Suppressor macrophage (primary cell): ENCODE data around the gene EVX2.
A peak's percentile ranks its signal among the peaks of the same experiment; 100 is the strongest.

ENCODE experiments used
- DNase-seq, 4 experiments: peaks; one replicate each; pipeline ENCODE4 v3.0.0-alpha.2; 2020 to 2022

EVX2 gene

DNA sequence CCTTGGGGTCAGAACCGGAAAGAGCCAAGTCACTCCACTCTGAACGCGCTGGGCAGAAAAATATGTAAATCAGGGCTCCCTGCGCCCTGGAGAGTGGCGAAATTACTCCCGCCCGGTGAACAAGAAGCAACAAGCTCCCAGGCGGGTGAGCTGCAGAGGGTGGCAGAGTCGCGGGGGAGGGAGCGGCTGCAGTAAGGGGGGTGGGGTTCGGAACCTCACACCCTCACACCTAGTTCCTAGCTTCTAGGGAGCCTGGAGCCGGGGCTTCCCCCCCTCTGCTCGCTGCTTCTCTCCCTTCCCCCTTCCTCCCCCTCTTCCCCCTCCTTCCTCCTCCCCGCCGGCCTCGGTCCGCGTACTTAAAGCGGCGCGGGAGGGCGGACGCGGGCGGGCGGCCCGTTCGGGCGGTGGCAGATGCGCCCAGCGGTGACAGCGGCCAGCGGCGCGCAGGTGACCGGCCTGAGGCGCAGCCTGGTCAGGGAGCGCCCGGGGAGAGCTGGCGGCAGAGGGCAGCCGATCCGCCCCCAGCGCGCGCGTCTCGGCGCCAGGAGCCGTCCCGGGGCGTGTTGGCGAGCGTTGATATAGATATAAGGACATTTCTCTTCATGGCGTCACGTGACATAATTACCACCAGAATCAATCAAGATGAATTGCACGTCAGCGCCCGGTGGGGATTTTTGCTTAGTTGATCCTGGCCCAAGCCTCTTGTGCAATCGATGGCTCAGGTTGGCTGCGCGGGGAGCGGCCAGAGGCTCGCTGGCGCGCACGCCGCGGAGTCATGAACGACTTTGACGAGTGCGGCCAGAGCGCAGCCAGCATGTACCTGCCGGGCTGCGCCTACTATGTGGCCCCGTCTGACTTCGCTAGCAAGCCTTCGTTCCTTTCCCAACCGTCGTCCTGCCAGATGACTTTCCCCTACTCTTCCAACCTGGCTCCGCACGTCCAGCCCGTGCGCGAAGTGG lies 23.1 kb upstream of the EVX2 start, which contains the start of gene HOXD11:
Gene HOXD11 (plus strand): TSS at position 700 of the 959 bp plus-strand sequence. CDS start 76 bp downstream, at position 776.
- DNase-seq: peak in 1 of 4 experiments; percentile 22

DNA sequence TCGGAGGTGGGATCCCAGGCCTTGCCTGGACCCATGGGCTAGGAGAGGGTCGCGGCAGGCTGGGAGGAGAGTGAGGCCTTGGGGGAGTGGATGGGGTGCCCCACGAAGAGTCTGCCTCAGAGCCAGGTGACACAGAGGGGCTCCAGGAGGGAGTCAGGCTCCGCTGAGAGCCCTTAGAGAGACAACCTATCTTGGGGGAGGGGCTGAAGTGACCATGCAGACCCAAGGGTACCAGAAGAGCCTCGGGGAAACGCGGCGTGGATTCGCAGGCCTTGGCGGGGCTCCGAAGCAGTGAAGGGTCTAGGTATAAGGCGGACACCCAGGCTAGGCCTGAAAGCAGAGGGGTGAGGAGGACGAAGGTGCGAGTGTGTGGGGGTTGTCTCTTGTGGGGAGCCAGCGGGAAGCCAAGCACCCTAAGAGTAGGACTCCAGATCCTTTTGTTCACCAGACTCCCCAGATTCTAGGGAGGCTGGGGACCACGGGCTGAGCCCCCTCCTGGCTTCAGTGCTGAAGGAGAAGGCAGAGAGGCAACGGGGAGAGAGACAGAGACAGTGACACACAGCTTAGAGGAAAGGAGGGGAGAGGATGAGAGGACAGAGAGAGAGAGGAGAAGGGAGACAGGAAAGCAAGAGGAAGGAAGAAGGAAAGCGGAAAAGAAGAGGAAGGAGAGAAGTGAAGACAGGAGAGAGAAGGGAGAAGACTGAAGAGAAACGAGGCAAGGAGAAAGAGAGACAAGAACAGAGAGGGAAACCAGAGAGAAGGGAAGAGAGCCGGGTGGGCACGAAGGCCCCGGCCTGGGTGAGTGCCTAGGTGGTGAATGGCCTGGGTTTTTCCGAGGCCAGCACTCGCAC lies 22.2 kb upstream of the EVX2 start:
- DNase-seq: no peak

DNA sequence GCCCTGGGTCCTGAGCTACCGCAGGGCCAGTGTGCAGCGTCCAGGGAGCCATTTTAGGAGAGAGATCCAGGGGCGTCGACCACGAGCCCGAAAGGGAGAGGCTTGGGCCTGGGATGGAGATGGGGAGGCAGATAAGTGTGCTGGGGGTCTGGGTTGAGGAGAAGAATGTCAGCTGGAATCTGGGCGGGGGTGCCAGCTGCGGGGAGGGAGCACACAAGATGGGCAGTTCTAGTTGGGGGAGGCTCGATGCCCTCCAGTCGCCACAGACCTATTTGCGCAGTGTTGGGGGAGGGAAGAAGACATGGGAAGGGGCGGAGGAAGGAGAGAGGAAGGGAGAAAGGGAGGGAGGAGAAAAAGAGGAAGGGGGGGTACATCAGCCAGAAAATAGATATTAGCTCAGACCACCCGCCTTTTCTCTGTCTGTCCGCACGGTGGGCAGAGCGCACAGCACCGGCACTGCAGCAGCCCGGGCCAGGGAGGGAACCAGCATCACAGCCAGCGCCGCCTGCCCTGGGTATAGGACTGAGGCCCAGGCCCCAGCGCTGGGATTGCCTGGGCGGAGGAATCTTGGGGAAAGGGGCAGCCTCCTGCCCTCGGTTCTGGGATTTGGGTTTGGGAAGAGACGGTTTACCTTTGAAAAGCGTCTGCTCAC lies 21.4 kb upstream of the EVX2 start:
- no peak for DNase-seq

DNA sequence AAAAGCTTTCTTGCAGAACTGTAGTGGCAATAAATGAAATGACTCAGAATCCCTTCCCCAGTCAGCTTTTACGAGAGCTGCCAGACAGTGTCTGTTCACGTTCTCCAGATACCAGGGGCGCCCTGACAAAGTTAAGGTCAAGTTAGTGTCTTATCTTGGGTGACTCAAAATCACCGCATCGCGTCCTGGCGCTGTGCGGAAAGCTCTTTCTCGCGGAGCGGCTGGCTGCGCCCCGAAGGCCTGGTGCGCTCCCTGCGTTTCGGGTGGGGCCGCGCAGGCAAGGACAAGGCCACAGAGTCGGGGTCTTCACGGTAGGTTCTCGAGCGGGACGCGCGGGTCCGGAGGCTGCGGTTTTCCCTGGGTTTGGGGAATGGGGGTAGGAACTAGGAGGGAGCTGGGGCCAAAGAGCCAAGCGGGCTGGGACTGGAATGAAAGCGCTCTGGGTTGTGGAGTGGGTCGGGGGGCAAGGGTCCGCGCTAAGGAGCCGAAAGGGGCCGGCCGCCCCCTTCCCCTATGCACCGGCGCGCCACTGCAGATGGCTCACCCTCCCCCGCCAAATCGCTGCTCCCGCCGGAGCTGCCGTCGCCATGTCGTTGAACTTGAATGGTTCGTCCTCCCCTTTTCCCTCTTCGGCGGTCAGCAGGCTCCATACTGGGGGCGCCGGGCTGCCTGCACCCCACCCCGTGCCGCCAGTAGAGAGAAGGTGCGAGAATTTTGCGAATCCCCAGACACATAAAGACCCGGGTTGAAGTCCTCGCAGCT lies 20.7 kb upstream of the EVX2 start:
- DNase-seq: peak in 1 of 4 experiments; percentile 9

DNA sequence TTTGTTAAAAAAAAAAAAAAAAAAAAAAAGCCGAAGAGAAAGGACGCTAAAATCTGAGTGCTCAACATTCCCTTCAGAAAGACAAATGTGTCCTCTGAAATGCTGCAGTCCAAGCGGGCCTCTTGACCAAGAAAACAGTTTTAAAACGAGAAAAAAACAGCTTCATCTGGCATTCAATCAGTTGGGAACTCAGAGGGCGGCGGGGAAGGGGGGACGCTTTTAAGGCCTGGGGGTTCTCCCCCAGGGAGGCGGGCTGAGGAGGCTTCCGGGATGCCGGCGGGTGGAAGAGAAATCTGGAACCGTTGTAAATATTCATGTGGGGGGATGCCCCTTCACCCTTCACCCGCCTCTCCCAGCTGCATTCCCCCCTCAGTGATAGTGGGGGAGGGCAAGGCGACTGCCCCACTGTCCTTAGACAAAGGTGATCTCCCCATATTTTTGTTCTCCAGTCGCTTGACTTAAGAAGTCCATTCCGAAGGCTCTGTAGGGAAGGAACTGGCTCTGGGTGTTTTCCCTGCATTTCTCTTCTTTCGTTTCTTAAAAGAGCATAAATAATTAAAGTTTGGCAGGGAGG lies 20.1 kb upstream of the EVX2 start:
- DNase-seq: no peak

DNA sequence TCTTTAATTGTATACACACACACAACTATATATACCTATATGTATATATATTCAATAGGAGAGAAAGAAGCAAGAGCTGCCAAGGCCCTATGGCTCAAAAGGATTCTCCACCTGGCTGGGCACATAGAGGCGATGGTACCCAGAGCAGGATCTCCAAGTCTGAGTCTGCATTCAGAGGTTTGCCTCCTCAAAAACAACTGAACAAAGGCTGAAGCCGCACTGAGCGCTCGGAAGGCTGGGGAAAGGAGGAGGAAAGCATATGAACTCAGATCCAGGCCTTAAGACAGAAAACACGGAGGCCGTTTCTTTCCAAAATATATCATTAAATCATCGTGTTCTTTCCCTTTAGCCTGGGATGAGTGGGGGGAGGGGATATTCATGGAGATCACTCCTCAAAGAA lies 19.4 kb upstream of the EVX2 start:
- no peak for DNase-seq

DNA sequence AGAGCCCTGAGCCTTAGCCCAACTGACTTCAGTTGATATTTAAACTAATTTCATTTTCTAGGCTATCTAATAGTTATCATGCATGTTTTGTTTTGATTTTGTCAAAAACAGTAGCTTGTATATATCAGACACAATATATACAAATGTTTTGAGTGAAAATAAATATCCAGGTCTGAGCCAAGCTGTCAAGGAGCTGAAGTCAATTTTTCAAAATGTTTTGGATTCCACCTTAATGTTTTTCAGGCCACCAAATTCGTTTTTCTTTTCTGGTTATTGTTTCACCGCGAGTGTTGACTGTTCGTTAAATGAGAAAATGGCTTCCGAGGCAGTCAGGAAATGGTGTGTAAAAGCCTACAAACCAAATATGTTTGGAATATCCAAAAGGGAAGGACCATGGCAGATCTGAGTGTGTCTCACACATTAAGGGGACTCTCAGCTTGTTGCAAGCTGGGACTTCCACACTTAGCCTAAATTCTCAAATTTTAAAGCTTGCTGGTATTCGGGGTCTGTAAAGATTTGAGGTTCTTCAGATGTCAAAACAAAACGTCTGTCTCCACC lies 18.6 kb upstream of the EVX2 start:
- no peak for DNase-seq

DNA sequence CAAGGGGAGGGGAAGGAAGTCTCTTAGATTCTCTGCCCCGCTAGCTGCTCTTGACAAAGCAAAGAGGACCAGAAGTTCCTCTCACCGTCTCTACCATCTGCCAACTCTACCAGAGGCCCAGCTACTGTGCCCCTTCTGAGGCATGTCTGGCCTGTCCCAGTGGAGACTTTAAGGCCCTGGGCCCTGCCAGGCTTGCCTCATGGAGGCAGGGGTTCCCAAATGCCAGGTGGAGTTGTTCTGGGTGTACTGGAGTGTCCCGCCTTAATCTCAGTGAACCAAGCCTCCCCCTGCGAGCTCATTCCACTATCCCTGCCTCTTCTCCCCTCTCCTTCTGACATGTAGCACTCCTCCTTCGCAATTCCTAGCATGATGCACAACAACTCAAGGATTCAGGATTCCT lies 18.1 kb upstream of the EVX2 start:
- DNase-seq: no peak

DNA sequence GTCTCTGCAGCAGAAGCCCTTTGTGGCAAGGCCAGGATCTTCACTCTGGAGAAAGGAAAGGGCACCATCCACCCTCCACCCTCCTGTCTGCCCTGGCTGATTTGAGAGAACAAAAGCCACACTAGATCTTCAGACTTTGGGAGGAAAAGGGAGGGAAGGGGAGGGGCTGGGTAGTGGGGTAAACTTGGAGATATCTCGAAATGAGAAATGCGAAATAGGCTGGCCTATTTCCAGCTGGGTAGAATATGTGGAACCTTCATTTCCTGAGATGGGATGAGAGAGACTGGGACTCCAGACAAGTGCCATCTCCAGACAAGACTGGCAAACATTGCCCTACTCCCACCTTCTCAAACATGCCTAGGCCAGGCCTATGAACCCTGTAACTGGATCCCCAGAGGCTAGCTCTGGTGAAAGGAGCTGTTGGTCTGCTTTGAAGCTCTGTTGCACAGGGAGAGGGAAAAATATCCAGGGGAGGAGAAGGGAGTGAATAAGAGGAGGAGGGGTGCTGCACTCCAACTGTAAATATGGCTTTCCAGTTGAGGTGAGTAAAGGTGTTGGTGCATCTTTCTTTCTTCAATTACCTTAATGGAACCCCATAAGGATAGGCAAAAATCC lies 17.6 kb upstream of the EVX2 start:
- DNase-seq: no peak

DNA sequence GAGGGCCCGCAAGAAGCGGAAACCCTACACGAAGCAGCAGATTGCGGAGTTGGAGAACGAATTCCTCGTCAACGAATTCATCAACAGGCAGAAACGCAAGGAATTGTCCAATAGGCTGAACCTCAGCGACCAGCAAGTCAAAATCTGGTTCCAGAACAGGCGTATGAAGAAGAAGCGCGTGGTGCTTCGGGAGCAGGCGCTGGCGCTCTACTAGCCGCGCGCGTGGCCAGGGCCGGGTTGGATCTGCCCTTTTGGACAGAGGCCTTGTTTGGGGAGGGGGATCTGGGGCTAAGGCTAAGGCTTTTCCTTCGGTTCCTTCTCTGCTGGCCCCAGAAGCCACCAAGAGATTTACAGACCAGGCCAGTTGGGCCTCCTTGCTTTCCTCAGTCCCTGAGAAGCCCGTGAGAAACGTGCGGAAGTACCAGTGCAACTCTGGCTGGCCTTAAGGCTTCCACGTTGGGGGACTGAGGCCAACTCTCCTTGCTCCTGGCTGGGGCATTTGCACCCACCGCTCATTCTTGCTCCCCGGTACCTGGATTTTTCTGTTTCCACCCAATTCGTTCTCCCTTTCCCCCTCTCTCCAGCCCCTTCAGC lies 16.9 kb upstream of the EVX2 start:
- no peak for DNase-seq

DNA sequence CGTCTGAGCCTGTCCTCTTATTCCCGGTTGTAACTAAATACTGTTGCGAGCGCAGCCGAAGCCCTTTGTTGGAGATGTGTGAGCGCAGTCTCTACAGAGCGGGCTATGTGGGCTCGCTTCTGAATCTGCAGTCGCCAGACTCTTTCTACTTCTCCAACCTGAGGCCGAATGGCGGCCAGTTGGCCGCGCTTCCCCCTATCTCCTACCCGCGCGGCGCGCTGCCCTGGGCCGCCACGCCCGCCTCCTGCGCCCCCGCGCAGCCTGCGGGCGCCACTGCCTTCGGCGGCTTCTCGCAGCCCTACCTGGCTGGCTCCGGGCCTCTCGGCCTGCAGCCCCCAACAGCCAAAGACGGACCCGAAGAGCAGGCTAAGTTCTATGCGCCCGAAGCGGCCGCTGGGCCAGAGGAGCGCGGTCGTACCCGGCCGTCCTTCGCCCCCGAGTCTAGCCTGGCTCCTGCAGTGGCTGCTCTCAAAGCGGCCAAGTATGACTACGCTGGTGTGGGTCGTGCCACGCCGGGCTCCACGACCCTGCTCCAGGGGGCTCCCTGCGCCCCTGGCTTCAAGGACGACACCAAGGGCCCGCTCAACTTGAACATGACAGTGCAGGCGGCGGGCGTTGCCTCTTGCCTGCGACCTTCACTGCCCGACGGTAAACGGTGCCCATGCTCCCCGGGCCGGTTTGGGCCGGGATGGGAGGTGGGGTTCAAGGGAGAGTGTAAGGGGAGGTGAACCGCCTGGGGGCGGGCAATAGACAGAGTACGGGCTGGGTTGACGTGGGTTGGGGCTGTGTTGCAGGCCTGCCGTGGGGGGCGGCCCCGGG lies 16.2 kb upstream of the EVX2 start, which contains the start of gene HOXD12:
Gene HOXD12 (plus strand): TSS at position 68 of the 819 bp plus-strand sequence. CDS start 7 bp downstream, at position 75.
- DNase-seq: no peak

DNA sequence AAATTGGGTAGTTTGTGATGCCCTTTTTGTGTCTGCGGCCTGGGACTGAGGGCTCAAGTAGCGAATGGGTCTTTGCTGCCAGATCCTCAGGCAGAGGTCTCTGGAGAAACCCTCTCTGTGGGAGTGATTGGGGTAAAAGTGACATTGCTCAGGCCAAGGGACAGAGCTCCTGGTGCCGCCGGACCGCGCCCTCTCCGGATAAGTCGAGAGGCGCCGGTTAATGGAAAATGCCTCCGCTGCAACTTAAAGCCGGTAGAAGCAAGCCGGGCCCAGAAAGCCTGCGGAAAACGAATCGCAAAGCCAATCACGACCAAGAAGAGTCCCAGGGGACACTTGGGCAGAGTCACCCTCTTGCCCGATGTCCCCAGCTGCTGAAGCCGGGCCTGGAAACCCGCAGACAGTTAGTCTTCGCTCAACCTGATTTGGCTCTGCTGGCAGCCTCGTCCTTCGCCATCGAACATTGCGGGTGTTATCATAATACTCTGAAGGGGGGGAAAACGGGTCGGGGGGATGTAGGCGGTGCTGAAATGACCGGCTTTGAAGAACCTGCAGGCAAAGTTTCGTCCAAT lies 15.5 kb upstream of the EVX2 start:
- DNase-seq: no peak

DNA sequence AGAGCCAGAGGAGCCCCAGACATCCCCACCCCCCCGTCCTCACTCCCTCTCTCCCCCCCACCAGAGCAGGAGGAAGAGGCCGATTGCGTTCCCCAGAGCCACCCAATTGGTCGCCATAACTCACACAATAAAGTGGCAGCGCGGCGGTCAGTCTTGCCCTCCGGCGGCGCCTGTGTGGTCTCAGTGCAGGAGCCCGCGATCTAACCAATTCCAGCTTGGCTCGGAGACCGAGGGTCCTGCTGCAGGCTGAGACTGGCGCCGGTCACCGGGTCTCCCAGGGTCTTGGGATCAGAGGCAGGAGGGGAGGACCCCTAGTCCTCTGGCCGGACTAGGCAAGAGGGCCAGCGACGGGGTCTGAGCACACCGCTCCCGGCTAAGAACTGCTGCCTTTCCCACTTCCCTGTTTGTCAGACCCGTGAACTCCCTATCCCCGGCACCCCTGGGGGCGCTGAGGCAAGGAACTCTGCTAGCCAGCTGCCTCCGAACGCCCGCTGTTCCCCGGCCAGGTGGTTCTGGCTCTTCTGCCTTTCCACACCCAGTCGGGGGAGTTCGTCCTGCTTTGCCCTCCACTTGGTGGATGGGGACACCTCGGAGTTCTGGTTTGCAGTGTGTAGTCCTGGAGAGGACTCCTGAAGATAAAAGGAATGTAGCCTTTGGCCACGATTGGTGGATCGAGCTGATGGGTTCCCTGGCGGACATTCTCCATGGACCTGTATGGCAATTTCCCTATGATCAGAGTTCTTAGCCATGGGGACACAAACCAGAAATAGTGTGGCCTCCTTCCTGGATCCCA lies 14.8 kb upstream of the EVX2 start:
- no peak for DNase-seq

DNA sequence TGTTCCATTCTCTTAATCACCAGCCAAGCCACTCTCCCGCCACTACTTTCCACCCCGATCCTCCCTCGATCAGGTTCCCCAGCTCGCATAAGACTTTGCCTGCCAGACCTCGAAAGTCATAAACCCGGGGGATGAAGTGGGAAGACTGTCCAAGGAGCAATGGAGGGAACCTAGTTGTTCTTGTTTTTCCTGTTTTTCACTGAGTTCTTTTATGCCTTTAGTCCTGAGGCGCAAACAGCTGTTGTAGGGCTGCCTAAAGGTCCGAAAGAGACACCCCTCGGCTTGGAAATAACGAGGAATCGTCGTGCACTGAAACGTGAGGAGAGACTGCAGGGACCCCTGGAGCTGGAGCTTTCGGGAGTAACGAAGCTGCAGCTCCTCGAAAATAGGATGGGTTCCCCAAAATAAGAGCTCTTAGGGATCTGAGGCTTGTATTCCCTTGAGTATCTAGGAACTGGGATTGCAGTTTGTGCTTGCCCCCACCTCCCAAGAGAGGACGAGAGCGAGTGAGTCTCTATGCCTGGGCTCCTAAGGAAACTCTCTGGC lies 14.1 kb upstream of the EVX2 start:
- no peak for DNase-seq

DNA sequence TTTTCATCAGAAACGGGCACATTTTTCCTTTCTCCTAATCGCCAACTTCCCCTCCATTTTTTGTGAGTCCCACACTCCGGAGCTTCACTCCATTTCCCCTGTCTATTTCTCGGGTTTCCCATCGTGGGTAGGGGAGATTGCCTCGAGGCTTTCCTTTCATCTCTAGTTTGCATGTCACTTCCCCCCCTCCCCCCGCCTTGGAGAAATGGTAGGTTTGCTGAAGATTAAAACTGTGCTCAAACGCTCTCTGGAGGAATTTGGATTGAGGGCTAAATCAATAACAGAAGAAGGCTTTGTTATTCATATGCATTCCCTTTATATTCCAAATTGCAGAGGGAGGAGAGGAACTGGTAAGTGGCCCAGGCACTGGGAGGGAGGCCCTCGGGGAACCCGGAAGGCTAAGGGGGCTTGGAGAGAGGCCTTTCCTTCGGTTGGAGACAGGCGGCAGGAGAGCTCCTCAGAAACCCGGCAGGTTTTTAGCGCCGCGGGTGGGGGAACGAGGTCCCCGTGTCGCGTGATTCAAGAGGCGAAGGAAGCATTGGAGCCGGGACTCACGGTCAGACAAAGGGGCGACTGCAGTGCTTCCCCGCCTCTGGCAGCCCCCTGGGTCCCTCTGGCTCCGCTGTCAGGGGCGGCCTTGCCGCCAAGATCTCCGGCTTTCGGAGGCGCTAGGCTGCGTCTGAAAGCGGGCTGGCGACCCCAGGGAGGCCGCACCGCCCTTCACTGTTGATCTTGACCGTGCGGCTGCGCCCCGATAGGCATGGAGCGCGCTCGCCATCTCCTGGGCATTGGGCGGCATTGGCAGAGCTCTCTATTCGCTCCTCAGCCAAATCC lies 13.4 kb upstream of the EVX2 start:
- DNase-seq: peak; percentile 64 to 82 (median 74)

DNA sequence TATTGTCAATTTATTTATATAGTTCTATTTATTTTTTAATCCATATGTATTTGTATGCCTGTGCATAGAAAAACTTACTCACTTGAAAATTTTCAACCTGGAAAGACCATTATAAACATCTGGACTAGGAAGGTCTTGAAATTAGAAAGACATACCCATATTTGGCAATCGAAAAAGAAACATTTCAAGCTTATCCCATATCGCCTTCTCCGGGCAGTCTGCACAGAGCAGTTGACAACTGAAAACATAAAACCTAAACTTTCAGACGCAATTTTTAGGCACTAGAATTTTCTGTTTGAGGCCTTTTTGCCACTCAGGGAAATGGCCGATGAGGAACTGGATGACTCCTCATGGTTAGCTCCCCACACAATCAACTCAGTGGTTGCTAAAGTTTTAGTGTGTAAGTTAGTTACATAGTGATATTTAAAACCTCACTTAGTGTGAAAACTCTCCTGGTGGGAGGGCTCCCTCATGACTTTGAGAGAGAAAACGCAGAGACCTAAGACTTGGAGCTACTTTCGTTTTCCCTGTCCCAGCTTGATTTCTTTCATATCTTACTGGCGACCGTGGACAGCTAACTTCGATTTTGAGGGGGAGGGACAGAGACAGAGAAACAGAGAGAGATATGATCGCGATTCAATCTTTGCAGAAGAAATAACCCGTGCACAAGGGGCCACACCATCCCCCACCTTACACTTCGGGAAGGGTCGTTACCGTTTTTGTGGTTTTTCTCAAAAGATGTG lies 12.7 kb upstream of the EVX2 start:
- DNase-seq: peak in 2 of 4 experiments; percentile 13 to 25
